ENCODE measurements around the gene LRIG2.

- TF ChIP-seq, protein P1, sequence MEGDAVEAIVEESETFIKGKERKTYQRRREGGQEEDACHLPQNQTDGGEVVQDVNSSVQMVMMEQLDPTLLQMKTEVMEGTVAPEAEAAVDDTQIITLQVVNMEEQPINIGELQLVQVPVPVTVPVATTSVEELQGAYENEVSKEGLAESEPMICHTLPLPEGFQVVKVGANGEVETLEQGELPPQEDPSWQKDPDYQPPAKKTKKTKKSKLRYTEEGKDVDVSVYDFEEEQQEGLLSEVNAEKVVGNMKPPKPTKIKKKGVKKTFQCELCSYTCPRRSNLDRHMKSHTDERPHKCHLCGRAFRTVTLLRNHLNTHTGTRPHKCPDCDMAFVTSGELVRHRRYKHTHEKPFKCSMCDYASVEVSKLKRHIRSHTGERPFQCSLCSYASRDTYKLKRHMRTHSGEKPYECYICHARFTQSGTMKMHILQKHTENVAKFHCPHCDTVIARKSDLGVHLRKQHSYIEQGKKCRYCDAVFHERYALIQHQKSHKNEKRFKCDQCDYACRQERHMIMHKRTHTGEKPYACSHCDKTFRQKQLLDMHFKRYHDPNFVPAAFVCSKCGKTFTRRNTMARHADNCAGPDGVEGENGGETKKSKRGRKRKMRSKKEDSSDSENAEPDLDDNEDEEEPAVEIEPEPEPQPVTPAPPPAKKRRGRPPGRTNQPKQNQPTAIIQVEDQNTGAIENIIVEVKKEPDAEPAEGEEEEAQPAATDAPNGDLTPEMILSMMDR (IDR thresholded peaks at IDR 0.05): no peak
- no peak for TF ChIP-seq POLR2A (IDR thresholded peaks at IDR 0.05)
- TF ChIP-seq EP300 (IDR thresholded peaks at IDR 0.05): no peak
Measured at GRCh38 chr1:113178522-113178921, 105.5 kb downstream of the LRIG2 start.

Measured in gastroesophageal sphincter (tissue), 3 donors.